ENCODE data around the gene LHFPL2. TPM values are rescaled to one million over a fixed set of nuclear protein-coding genes. Genes with fewer than 3 reads are reported as not detected.

LHFPL2 gene
- total and polyA plus RNA-seq, 9 of the 15 experiments (the other 6 are each of a cell fraction or from before 2014, with no cell fraction given) = 1.0 to 6.6 (median 4.6) TPM

- TF ChIP-seq RB1 (IDR thresholded peaks at IDR 0.05; ENCODE audit: low read depth) (peak; percentile 28; the same call in 1 of the 2 replicates), ZNF12 (CRISPR knock-in tag; IDR thresholded peaks at IDR 0.05) (no peak), GATAD2B (IDR thresholded peaks at IDR 0.05; ENCODE audit: borderline replicate concordance) (peak; percentile 41; the same call in 1 of the 2 replicates), CEBPB (tag; IDR thresholded peaks at IDR 0.05) (no peak), NFYB (IDR thresholded peaks at IDR 0.05; ENCODE audit: extremely low read depth, insufficient read length) (no peak), DPF2 (IDR thresholded peaks at IDR 0.05) (peak; percentile 97), SMARCA5 (IDR thresholded peaks at IDR 0.05) (no peak), FOXM1 (IDR thresholded peaks at IDR 0.05; ENCODE audit: low read depth) (peak; percentile 94), FOXM1 (CRISPR knock-in tag; IDR thresholded peaks at IDR 0.05; ENCODE audit: low read depth) (no peak), POLR2H (tag; IDR thresholded peaks at IDR 0.05; ENCODE audit: low read depth) (no peak), HCFC1 (IDR thresholded peaks at IDR 0.05; ENCODE audit: low read depth, low read length) (0 out of 2 replicates have a peak, but pooled peaks have one; percentile 16), GATAD2A (IDR thresholded peaks at IDR 0.05) (no peak), HDAC1 (IDR thresholded peaks at IDR 0.05) (peak; percentile 63 to 98; a peak in 3 of 4 replicates), SAFB2 (IDR thresholded peaks at IDR 0.05; ENCODE audit: borderline replicate concordance, low read depth, low read length, severe bottlenecking) (no peak), ZNF75A (CRISPR knock-in tag; IDR thresholded peaks at IDR 0.05) (no peak), HNRNPL (IDR thresholded peaks at IDR 0.05; ENCODE audit: low read depth, low read length) (no peak)
- TF ChIP-seq, protein P1, sequence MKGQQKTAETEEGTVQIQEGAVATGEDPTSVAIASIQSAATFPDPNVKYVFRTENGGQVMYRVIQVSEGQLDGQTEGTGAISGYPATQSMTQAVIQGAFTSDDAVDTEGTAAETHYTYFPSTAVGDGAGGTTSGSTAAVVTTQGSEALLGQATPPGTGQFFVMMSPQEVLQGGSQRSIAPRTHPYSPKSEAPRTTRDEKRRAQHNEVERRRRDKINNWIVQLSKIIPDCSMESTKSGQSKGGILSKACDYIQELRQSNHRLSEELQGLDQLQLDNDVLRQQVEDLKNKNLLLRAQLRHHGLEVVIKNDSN (CRISPR knock-in tag; IDR thresholded peaks at IDR 0.05) = no peak
- TF ChIP-seq, protein P2, sequence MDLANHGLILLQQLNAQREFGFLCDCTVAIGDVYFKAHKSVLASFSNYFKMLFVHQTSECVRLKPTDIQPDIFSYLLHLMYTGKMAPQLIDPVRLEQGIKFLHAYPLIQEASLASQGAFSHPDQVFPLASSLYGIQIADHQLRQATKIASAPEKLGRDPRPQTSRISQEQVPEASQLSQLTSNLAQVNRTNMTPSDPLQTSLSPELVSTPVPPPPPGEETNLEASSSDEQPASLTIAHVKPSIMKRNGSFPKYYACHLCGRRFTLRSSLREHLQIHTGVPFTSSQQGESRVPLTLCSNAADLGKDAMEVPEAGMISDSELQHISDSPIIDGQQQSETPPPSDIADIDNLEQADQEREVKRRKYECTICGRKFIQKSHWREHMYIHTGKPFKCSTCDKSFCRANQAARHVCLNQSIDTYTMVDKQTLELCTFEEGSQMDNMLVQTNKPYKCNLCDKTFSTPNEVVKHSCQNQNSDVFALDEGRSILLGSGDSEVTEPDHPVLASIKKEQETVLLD (IDR thresholded peaks at IDR 0.05) = no peak
These were observed 60.7 kb downstream of the LHFPL2 start (continued) for GRCh38 chr5:78587775-78588291.

Measured in K562 (cell line).